Prostate gland (tissue), 2 donors: ENCODE results near the gene SLC35A3. TPM values are rescaled to one million over a fixed set of nuclear protein-coding genes. Genes with fewer than 3 reads are reported as not detected.

Experiments used
- DNase-seq: peaks from one replicate; pipeline ENCODE4 v3.0.0-alpha.2; 2019; ENCODE audit warnings: low spot score
- H3K27ac ChIP-seq, 2 donors: fragments of 200-600 bp; sonication (generic); 2 replicates each; pipeline ENCODE4 v1.5.1; 2017 to 2019
- H3K27me3 ChIP-seq: fragments of 200-600 bp; sonication (generic); replicated peaks from 2 replicates; pipeline ENCODE4 v1.5.1; 2019; ENCODE audit not compliant: insufficient read depth
- H3K36me3 ChIP-seq, 2 donors: fragments of 200-600 bp; sonication (generic); 1 replicate in 1 of 2; 2 replicates in 1 of 2; pipeline versions ENCODE4 v1.5.1 to v1.8.1; 2017 to 2019
- H3K4me1 ChIP-seq: fragments of 200-600 bp; sonication (generic); replicated peaks from 2 replicates; pipeline ENCODE4 v1.5.1; 2019
- H3K4me3 ChIP-seq, 2 donors: fragments of 200-600 bp; sonication (generic); 2 replicates each; pipeline ENCODE4 v1.5.1; 2017 to 2019
- H3K9me3 ChIP-seq: fragments of 200-600 bp; sonication (generic); 2 replicates; pipeline ENCODE4 v1.5.1; 2017
- POLR2A ChIP-seq: fragments of 450-650 bp; IDR thresholded peaks from one replicate; pipeline ENCODE4 v1.6.1; 2016; ENCODE audit warnings: antibody characterized with exemption, mild to moderate bottlenecking
- POLR2AphosphoS5 ChIP-seq: sonication (generic); formaldehyde crosslinking; IDR thresholded peaks from one replicate; pipeline ENCODE4 v1.6.1; 2017; ENCODE audit warnings: antibody characterized with exemption
- WGBS: methylation state at CpG from one replicate; pipeline ENCODE4 v1.1.5; 2018; 5-methylcytosine and 5-hydroxymethylcytosine counted together
- intact Hi-C: fragments of 100-400 bp; cut with DNase I; formaldehyde crosslinking; loops from one replicate; pipeline ENCODE4 v1.14.2; 2022
- small RNA-seq, 2 donors: library from RNA; depleted of rRNA; stranded (forward); fragments of <200 nt; gene quantifications; one replicate each; pipeline ENCODE3, GENCODE V24; 2016
- total RNA-seq, 2 donors: library from RNA; depleted of rRNA; stranded (reverse); fragments of >200 nt; gene quantifications; one replicate each; pipeline ENCODE4 v1.1.0, GENCODE V29; 2016
- TF ChIP-seq, protein P1 (sequence below), 4 experiments: fragments of 200-600 bp in 2 of 4; fragments of 450-650 bp in 2 of 4; sonication (generic) in 2 of 4; IDR thresholded peaks; 1 replicate in 3 of 4; 2 replicates in 1 of 4; pipeline ENCODE4 v1.5.1; 2016 to 2019; ENCODE audit warnings: antibody characterized with exemption in 4 of 4, mild to moderate bottlenecking in 2 of 4, moderate library complexity in 2 of 4

SLC35A3 gene
- total RNA-seq, 2 donors from 2014 or later: 32.0 to 79.5 TPM

DNA sequence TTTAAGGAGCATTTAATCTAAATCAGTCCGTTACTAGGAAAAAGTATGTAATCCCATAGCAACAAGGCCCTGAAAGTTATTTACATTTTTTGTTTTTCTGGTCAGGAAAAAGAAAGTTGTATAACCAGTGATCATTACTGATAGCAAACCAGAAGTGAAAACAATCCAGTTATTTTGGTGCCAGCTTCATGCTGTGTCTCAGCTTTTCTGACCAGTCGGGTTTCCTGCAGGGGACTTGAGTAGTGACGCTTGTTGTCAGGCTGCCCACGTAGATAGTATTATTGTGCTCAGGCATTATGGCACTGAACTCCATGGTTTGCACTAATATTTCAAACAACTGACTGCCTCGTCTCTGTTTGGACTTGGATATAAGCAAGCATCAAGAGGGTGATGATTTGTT is 107.7 kb downstream of the SLC35A3 start:
- no peaks in the 10 kb centered on the region for H3K27me3 ChIP-seq
- 79% methylated on average over 5 of the region's 5 CpGs for WGBS
- TF ChIP-seq POLR2A (no peak), POLR2AphosphoS5 (no peak)
- TF ChIP-seq, protein P1, sequence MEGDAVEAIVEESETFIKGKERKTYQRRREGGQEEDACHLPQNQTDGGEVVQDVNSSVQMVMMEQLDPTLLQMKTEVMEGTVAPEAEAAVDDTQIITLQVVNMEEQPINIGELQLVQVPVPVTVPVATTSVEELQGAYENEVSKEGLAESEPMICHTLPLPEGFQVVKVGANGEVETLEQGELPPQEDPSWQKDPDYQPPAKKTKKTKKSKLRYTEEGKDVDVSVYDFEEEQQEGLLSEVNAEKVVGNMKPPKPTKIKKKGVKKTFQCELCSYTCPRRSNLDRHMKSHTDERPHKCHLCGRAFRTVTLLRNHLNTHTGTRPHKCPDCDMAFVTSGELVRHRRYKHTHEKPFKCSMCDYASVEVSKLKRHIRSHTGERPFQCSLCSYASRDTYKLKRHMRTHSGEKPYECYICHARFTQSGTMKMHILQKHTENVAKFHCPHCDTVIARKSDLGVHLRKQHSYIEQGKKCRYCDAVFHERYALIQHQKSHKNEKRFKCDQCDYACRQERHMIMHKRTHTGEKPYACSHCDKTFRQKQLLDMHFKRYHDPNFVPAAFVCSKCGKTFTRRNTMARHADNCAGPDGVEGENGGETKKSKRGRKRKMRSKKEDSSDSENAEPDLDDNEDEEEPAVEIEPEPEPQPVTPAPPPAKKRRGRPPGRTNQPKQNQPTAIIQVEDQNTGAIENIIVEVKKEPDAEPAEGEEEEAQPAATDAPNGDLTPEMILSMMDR (IDR thresholded peaks at IDR 0.05): no peak
- no peaks in the 10 kb centered on the region for H3K4me1 ChIP-seq
- intact Hi-C loops: no loop called here
- H3K9me3 ChIP-seq: no peaks in the 10 kb centered on the region
- no peak for DNase-seq
- no peak overlapping the region for H3K27ac ChIP-seq
- H3K4me3 ChIP-seq: no peak overlapping the region
- H3K36me3 ChIP-seq: peaks cover 0 to 5% of the 10 kb centered on the region in 2 donors

DNA sequence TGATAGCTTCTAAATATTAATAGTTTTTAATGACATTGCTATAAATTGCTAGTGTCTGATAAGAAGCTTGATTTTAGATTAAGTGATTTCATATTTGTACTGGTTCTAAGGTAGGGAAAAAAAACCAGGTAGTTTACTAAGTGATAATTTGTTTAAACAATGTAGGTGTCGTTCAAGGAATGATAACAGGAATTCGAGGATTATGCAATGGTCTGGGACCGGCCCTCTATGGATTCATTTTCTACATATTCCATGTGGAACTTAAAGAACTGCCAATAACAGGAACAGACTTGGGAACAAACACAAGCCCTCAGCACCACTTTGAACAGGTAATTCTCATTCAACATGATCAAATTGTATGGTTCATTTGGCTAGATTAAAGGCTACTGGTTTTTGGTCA is 110.5 kb downstream of the SLC35A3 start:
- no peaks in the 10 kb centered on the region for H3K9me3 ChIP-seq
- peaks cover 0 to 5% of the 10 kb centered on the region in 2 donors for H3K36me3 ChIP-seq
- no peaks in the 10 kb centered on the region for H3K4me1 ChIP-seq
- no peak overlapping the region for H3K4me3 ChIP-seq
- TF ChIP-seq POLR2A: no peak
- TF ChIP-seq, protein P1 (IDR thresholded peaks at IDR 0.05): no peak
- TF ChIP-seq POLR2AphosphoS5: no peak
- WGBS: 71% methylated on average over 3 of the region's 3 CpGs
- H3K27ac ChIP-seq: no peak overlapping the region
- no peaks in the 10 kb centered on the region for H3K27me3 ChIP-seq
- no peak for DNase-seq
- intact Hi-C loops: no loop called here

Small RNAs within 50 kb of the gene (small RNA-seq; reads per million reads assigned to genes)
- gene RNU6-1318P (0 reads per million in 2 donors), gene RNU6-750P (0 reads per million in 2 donors)

Other genes with a start within 250 kb of the SLC35A3 start
- gene FRRS1, start 203.4 kb upstream of the SLC35A3 start, total RNA-seq: 10 to 100 TPM in 1 of 2 donors, 1 to 10 TPM in 1; 9.5 to 16.1 TPM
- 10 to 100 TPM; 17.6 to 28.6 TPM for gene AGL, start 119.6 kb upstream of the SLC35A3 start, total RNA-seq
- 1 to 10 TPM; 4.0 to 6.2 TPM for gene SASS6, start 162.9 kb downstream of the SLC35A3 start, total RNA-seq
- gene TRMT13, start 163.2 kb downstream of the SLC35A3 start, total RNA-seq: 10 to 100 TPM; 11.7 to 17.4 TPM
- gene LRRC39, start 208.3 kb downstream of the SLC35A3 start, total RNA-seq: 1 to 10 TPM in 1 of 2 donors, under 1 TPM in 1; 0.68 to 1.5 TPM